Mammary epithelial cell (primary cell): ENCODE data around the gene COX8A.

Experiments
- EZH2 ChIP-seq: IDR thresholded peaks from 2 replicates; pipeline ENCODE4 v1.6.1; 2012; ENCODE audit warnings: low read length, inconsistent platforms, borderline replicate concordance
- TF ChIP-seq, protein P1 (sequence below), 2 donors: IDR thresholded peaks in 1 of 2; conservative IDR thresholded peaks in 1 of 2; 2 replicates each; pipeline ENCODE4 v1.5.1; 2011 to 2012; ENCODE audit warnings: inconsistent platforms in 2 of 2, low read length in 2 of 2, mild to moderate bottlenecking in 2 of 2, control low read depth in 1 of 2, low read depth in 1 of 2; ENCODE audit not compliant: insufficient read depth in 1 of 2; ENCODE audit errors: extremely low read depth in 1 of 2

DNA sequence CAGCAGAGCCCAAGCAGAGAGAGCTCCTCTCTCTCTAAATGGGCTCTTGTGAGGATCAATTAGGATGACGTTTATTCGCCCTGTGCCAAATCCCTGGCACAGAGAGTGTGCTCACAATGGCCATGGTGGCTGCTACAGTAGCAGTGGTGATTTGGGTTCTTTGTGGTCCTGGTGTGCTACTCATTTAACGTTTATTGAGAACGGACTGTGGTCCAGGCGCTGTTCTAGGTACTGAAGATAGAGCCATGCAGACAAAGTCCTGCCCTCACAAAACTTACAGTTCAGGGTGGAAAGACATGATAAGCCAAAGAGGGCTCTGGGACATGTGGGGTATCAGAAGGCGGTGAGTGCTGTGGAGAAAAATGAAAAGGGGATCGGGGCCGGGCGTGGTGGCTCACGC, 17.1 kb downstream of the COX8A start:
- TF ChIP-seq, protein P1, sequence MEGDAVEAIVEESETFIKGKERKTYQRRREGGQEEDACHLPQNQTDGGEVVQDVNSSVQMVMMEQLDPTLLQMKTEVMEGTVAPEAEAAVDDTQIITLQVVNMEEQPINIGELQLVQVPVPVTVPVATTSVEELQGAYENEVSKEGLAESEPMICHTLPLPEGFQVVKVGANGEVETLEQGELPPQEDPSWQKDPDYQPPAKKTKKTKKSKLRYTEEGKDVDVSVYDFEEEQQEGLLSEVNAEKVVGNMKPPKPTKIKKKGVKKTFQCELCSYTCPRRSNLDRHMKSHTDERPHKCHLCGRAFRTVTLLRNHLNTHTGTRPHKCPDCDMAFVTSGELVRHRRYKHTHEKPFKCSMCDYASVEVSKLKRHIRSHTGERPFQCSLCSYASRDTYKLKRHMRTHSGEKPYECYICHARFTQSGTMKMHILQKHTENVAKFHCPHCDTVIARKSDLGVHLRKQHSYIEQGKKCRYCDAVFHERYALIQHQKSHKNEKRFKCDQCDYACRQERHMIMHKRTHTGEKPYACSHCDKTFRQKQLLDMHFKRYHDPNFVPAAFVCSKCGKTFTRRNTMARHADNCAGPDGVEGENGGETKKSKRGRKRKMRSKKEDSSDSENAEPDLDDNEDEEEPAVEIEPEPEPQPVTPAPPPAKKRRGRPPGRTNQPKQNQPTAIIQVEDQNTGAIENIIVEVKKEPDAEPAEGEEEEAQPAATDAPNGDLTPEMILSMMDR (conservative IDR thresholded peaks at IDR 0.05 in 1 of 2, IDR thresholded peaks at IDR 0.05 in 1 of 2; ENCODE audit: extremely low read depth in 1 of 2, insufficient read depth in 1 of 2, low read depth in 1 of 2, low read length in 2 of 2), result no peak
- TF ChIP-seq EZH2, result no peak
